ENCODE results near the gene DTX3L.

DNA sequence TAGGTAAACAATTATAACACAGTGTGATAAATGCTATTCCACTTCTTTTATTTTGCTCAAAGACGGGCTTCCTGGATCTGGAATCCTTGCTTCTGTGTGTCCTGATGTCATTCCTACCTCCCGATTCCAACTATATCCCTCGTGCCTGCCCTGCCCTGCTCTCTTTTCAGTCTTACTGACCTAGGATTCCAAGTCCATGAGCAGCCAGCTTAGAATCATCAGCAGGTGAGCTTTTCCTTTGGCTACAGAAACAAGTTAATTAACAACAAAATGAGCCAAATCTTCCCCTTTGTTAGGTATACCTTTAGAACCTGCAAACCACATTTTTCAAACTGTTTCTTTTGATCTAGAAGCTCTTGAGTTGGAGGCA lies 27.5 kb upstream of the DTX3L start:
- TF ChIP-seq, protein P1, sequence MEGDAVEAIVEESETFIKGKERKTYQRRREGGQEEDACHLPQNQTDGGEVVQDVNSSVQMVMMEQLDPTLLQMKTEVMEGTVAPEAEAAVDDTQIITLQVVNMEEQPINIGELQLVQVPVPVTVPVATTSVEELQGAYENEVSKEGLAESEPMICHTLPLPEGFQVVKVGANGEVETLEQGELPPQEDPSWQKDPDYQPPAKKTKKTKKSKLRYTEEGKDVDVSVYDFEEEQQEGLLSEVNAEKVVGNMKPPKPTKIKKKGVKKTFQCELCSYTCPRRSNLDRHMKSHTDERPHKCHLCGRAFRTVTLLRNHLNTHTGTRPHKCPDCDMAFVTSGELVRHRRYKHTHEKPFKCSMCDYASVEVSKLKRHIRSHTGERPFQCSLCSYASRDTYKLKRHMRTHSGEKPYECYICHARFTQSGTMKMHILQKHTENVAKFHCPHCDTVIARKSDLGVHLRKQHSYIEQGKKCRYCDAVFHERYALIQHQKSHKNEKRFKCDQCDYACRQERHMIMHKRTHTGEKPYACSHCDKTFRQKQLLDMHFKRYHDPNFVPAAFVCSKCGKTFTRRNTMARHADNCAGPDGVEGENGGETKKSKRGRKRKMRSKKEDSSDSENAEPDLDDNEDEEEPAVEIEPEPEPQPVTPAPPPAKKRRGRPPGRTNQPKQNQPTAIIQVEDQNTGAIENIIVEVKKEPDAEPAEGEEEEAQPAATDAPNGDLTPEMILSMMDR (conservative IDR thresholded peaks at IDR 0.05; ENCODE audit: low read length): no peak
- no peak for TF ChIP-seq EZH2phosphoT487 (IDR thresholded peaks at IDR 0.05; ENCODE audit: borderline replicate concordance)
